Measurements from ENCODE around the gene MROH2B. TPM values are rescaled to one million over a fixed set of nuclear protein-coding genes. Genes with fewer than 3 reads are reported as not detected.
A peak's percentile ranks its signal among the peaks of the same experiment; 100 is the strongest.

The MROH2B gene
- total and polyA plus RNA-seq, 5 donors, result not detected

GRCh38 chr5:40962207-40962955, 108.8 kb downstream of the MROH2B start:
- ATAC-seq, result no peak
- intact Hi-C loops (cut with DNase I), result no loop called here

GRCh38 chr5:40960037-40960436, 111.1 kb downstream of the MROH2B start:
- 96% methylated on average over 1 of the region's 1 CpG for WGBS
- intact Hi-C loops (cut with DNase I), result no loop called here
- ATAC-seq, result peak in 1 of 2 donors; percentile 27
- Histone ChIP-seq H3K27ac (ENCODE audit: low read length) (no peak overlapping the region), H3K4me3 (ENCODE audit: low read length) (no peak overlapping the region), H3K4me1 (ENCODE audit: control insufficient read depth, insufficient read depth, low read length) (no peaks in the 10 kb centered on the region), H3K9me3 (ENCODE audit: control insufficient read depth, low read length) (peaks cover 2% of the 10 kb centered on the region), H3K27me3 (ENCODE audit: control insufficient read depth, insufficient read depth) (no peaks in the 10 kb centered on the region)
- no peak for DNase-seq

More at GRCh38 chr5:40962207-40962955, 108.8 kb downstream of the MROH2B start:
- Histone ChIP-seq H3K4me3 (ENCODE audit: low read length) (no peak overlapping the region), H3K27me3 (ENCODE audit: control insufficient read depth, insufficient read depth) (no peaks in the 10 kb centered on the region), H3K4me1 (ENCODE audit: control insufficient read depth, insufficient read depth, low read length) (no peaks in the 10 kb centered on the region), H3K9me3 (ENCODE audit: control insufficient read depth, low read length) (peaks cover 2% of the 10 kb centered on the region), H3K27ac (ENCODE audit: low read length) (no peak overlapping the region)
- no peak for DNase-seq
- 77% methylated on average over 4 of the region's 4 CpGs for WGBS

GRCh38 chr5:40958811-40959210, 112.3 kb downstream of the MROH2B start:
- intact Hi-C loops (cut with DNase I), result no loop called here
- Histone ChIP-seq H3K27me3 (ENCODE audit: control insufficient read depth, insufficient read depth) (no peaks in the 10 kb centered on the region), H3K9me3 (ENCODE audit: control insufficient read depth, low read length) (peaks cover 2% of the 10 kb centered on the region), H3K4me3 (ENCODE audit: low read length) (no peak overlapping the region), H3K27ac (ENCODE audit: low read length) (no peak overlapping the region), H3K4me1 (ENCODE audit: control insufficient read depth, insufficient read depth, low read length) (no peaks in the 10 kb centered on the region)
- ATAC-seq, result no peak
- 88% methylated on average over 5 of the region's 5 CpGs for WGBS
- DNase-seq, result no peak

GRCh38 chr5:40957048-40957447, 114.1 kb downstream of the MROH2B start:
- Histone ChIP-seq H3K27me3 (ENCODE audit: control insufficient read depth, insufficient read depth) (no peaks in the 10 kb centered on the region), H3K9me3 (ENCODE audit: control insufficient read depth, low read length) (peaks cover 2% of the 10 kb centered on the region), H3K4me3 (ENCODE audit: low read length) (no peak overlapping the region), H3K27ac (ENCODE audit: low read length) (no peak overlapping the region), H3K4me1 (ENCODE audit: control insufficient read depth, insufficient read depth, low read length) (no peaks in the 10 kb centered on the region)
- DNase-seq (no peak), ATAC-seq (no peak)
- intact Hi-C loops (cut with DNase I), result no loop called here
- 94% methylated on average over 3 of the region's 3 CpGs for WGBS

- Histone ChIP-seq H3K9me3 (ENCODE audit: control insufficient read depth, low read length) (peaks cover 2% of the 10 kb centered on the region), H3K4me1 (ENCODE audit: control insufficient read depth, insufficient read depth, low read length) (no peaks in the 10 kb centered on the region), H3K27ac (ENCODE audit: low read length) (no peak overlapping the region), H3K27me3 (ENCODE audit: control insufficient read depth, insufficient read depth) (no peaks in the 10 kb centered on the region), H3K4me3 (ENCODE audit: low read length) (no peak overlapping the region)
- intact Hi-C loops (cut with DNase I), result no loop called here
- WGBS, result 83% methylated on average over 5 of the region's 5 CpGs
- ATAC-seq (no peak), DNase-seq (no peak)
Measured at GRCh38 chr5:40955313-40955712, 115.8 kb downstream of the MROH2B start.

Other genes starting within 250 kb of the MROH2B start
- gene RPL37, start 236.1 kb downstream of the MROH2B start, total RNA-seq, result 100 to 1,000 TPM; 583 to 782 (median 626) TPM
- gene RPL37, start 236.1 kb downstream of the MROH2B start, polyA plus RNA-seq, result 849 TPM
- gene CARD6, start 230.0 kb downstream of the MROH2B start, total RNA-seq, result 1 to 10 TPM; 7.7 to 9.6 (median 8.5) TPM
- 3.8 TPM for gene CARD6, start 230.0 kb downstream of the MROH2B start, polyA plus RNA-seq
- 1,000 to 10,000 TPM in 1 of 4 donors, 100 to 1,000 TPM in 3; 566 to 1,240 (median 707) TPM for gene C7, start 161.8 kb downstream of the MROH2B start, total RNA-seq
- gene C7, start 161.8 kb downstream of the MROH2B start, polyA plus RNA-seq, result 518 TPM
- gene C6, start 142.2 kb upstream of the MROH2B start, total RNA-seq, result 100 to 1,000 TPM; 128 to 322 (median 149) TPM
- 71.2 TPM for gene C6, start 142.2 kb upstream of the MROH2B start, polyA plus RNA-seq